Esophagus muscularis mucosa (tissue), 4 donors: Measurements from ENCODE around the gene TTC34. TPM values are rescaled to one million over a fixed set of nuclear protein-coding genes. Genes with fewer than 3 reads are reported as not detected.

ENCODE experiments used
- DNase-seq: peaks from one replicate; pipeline ENCODE4 v3.0.0-alpha.2; 2017; ENCODE audit errors: extremely low spot score
- H3K27ac ChIP-seq, 4 donors: fragments of 200-600 bp; sonication (generic); replicated peaks in 1 of 4; 1 replicate in 3 of 4; 2 replicates in 1 of 4; pipeline ENCODE4 v1.5.1; 2016 to 2019; ENCODE audit warnings: mild to moderate bottlenecking in 1 of 4
- H3K27me3 ChIP-seq, 4 donors: fragments of 200-600 bp; sonication (generic); one replicate each; pipeline versions ENCODE4 v1.5.1 to v1.6.0; 2016 to 2019
- H3K36me3 ChIP-seq, 4 donors: fragments of 200-600 bp; sonication (generic); one replicate each; pipeline ENCODE4 v1.5.1; 2016 to 2019
- H3K4me1 ChIP-seq, 4 donors: fragments of 200-600 bp; sonication (generic); one replicate each; pipeline ENCODE4 v1.5.1; 2016 to 2019
- H3K4me3 ChIP-seq, 4 donors: fragments of 200-600 bp; sonication (generic); 1 replicate in 2 of 4; 2 replicates in 2 of 4; pipeline ENCODE4 v1.5.1; 2016 to 2019; ENCODE audit warnings: mild to moderate bottlenecking in 4 of 4, moderate library complexity in 1 of 4
- H3K9me3 ChIP-seq, 4 donors: fragments of 200-600 bp; sonication (generic); 1 replicate in 3 of 4; 2 replicates in 1 of 4; pipeline ENCODE4 v1.5.1; 2016 to 2019
- EP300 ChIP-seq: sonication (generic); formaldehyde crosslinking; IDR thresholded peaks from one replicate; pipeline ENCODE4 v1.6.1; 2017; ENCODE audit warnings: antibody characterized with exemption
- POLR2A ChIP-seq: fragments of 450-650 bp; IDR thresholded peaks from one replicate; pipeline ENCODE4 v1.6.1; 2017; ENCODE audit warnings: antibody characterized with exemption, moderate library complexity, mild to moderate bottlenecking, low read depth
- POLR2AphosphoS5 ChIP-seq, 2 donors: sonication (generic); formaldehyde crosslinking; IDR thresholded peaks; one replicate each; pipeline ENCODE4 v1.6.1; 2017; ENCODE audit warnings: antibody characterized with exemption in 2 of 2
- WGBS: methylation state at CpG from one replicate; pipeline ENCODE4 v1.1.5; 2018; 5-methylcytosine and 5-hydroxymethylcytosine counted together
- intact Hi-C: fragments of 100-400 bp; cut with DNase I; formaldehyde crosslinking; loops from one replicate; pipeline ENCODE4 v1.15.1; 2023
- total RNA-seq, 4 donors: library from RNA; depleted of rRNA; stranded (reverse); fragments of >200 nt; gene quantifications; one replicate each; pipeline versions ENCODE4 v1.1.0 to v1.2.1, GENCODE V29; 2016
- TF ChIP-seq, protein P1 (sequence below), 3 experiments: fragments of 200-600 bp in 2 of 3; fragments of 450-650 bp in 1 of 3; sonication (generic) in 2 of 3; IDR thresholded peaks; one replicate each; pipeline ENCODE4 v1.5.1; 2017 to 2019; ENCODE audit warnings: antibody characterized with exemption in 3 of 3, mild to moderate bottlenecking in 2 of 3, moderate library complexity in 1 of 3

Gene TTC34
- total RNA-seq, 4 donors from 2014 or later: under 0.01 to 0.46 (median 0.10) TPM

DNA sequence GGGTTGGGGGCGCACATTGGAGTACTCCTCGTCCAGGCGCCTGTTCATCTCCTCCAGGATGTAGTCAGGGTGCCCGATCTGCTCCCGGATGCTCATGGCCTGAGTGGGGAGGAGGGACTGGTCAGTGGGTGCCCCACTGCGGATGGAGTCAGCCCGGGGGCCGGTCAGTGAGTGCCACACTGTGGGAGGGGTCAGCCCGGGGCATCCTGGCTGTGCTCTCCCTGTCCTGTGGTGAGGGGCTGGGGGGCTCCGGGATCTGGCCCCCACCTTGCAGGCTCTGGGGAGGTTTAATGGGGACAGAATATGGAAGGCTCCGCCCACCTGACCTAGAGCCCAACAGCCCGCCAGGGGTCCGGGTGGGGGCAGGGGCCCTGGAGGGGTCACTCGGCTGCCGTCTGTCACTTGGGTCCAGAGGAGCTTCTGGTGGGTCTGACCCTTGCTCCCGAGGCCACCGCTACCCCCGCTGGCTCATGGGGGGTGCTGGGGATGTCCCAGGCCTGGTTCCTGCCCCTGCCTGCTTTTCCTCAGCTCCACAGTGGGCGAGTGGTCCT, 206.2 kb downstream of the TTC34 start:
- Histone ChIP-seq H3K4me1 (peaks cover 8 to 16% (median 12%) of the 10 kb centered on the region in 4 donors), H3K36me3 (no peaks in the 10 kb centered on the region), H3K4me3 (no peak overlapping the region), H3K9me3 (peaks cover 0 to 14% (median 6%) of the 10 kb centered on the region in 4 donors), H3K27me3 (peaks cover 0 to 53% (median 3%) of the 10 kb centered on the region in 4 donors), H3K27ac (no peak overlapping the region)
- 65% methylated on average over 6 of the region's 19 CpGs for WGBS
- no peak for TF ChIP-seq EP300
- TF ChIP-seq POLR2AphosphoS5 (IDR thresholded peaks at IDR 0.05): no peak
- no peak for TF ChIP-seq POLR2A
- TF ChIP-seq, protein P1, sequence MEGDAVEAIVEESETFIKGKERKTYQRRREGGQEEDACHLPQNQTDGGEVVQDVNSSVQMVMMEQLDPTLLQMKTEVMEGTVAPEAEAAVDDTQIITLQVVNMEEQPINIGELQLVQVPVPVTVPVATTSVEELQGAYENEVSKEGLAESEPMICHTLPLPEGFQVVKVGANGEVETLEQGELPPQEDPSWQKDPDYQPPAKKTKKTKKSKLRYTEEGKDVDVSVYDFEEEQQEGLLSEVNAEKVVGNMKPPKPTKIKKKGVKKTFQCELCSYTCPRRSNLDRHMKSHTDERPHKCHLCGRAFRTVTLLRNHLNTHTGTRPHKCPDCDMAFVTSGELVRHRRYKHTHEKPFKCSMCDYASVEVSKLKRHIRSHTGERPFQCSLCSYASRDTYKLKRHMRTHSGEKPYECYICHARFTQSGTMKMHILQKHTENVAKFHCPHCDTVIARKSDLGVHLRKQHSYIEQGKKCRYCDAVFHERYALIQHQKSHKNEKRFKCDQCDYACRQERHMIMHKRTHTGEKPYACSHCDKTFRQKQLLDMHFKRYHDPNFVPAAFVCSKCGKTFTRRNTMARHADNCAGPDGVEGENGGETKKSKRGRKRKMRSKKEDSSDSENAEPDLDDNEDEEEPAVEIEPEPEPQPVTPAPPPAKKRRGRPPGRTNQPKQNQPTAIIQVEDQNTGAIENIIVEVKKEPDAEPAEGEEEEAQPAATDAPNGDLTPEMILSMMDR (IDR thresholded peaks at IDR 0.05): no peak
- no peak for DNase-seq
- intact Hi-C loops: no loop called here

DNA sequence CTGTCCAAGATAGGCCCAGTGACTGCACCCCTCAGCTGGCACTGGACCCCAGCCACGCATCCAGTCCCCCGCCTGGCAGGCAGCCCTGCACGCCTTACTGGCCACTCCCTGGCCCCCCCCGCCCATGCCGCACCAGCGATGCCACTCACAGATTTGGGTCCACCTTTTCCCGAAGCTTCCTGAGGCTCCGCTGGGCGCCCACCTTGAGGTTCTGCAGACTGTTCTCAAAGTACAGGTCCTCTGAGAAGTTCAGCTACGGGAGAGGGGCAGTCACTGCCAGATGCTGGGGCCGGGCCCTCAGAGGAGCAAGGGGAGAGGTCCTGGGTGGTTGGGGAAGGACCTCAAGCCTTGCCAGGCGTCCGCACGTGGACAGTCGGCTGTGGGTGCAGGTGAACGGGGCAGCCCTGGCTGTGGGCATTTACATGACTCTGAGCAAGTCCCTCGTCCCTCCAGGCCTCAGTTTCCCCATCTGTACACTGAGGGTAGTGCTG, 206.8 kb downstream of the TTC34 start:
- intact Hi-C loops: no loop called here
- peaks cover 8 to 16% (median 12%) of the 10 kb centered on the region in 4 donors for H3K4me1 ChIP-seq
- no peak for DNase-seq
- peaks cover 0 to 53% (median 3%) of the 10 kb centered on the region in 4 donors for H3K27me3 ChIP-seq
- no peak overlapping the region for H3K27ac ChIP-seq
- peaks cover 0 to 14% (median 6%) of the 10 kb centered on the region in 4 donors for H3K9me3 ChIP-seq
- no peak overlapping the region for H3K4me3 ChIP-seq
- 96% methylated on average over 4 of the region's 17 CpGs for WGBS
- TF ChIP-seq POLR2AphosphoS5 (IDR thresholded peaks at IDR 0.05): no peak
- TF ChIP-seq, protein P1 (IDR thresholded peaks at IDR 0.05): no peak
- no peak for TF ChIP-seq EP300
- H3K36me3 ChIP-seq: peaks cover 0 to 4% (median 1%) of the 10 kb centered on the region in 4 donors

DNA sequence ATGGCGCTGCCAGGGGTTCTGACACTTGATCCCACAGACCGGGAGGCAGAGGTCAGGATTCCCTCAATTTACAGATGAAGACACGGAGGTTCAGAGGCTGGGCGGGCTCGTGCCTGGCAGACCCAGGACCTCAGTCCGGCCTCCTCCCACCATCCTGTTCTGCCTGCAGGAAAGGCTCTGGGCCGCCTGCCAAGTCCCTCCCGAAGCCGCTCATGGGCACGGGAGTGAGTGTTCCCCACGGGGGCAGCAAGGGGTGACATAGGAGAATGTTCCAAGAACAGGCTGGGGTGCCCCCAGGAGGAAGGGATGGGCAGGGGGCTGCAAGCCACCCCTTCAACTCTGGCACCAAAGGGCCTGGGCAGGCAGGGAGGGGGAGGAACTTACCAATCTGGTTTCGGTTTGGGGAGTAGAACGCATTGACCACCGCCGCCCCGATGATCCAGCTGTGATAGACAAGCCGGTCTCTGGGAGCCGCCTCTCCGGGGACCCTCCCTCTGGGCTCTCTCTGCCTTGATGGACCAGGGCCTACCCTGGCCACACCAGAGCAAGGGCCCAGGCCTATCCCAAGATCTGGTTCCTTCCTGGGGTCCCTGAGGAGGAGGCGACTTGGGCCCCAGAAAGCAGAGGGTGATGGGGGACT, 207.4 kb downstream of the TTC34 start:
- Histone ChIP-seq H3K36me3 (peaks cover 0 to 10% (median 6%) of the 10 kb centered on the region in 4 donors), H3K4me3 (peak overlapping the region; percentile 27 to 49 (median 36)), H3K27ac (no peak overlapping the region), H3K4me1 (peaks cover 8 to 16% (median 12%) of the 10 kb centered on the region in 4 donors), H3K27me3 (peaks cover 0 to 53% (median 3%) of the 10 kb centered on the region in 4 donors), H3K9me3 (peaks cover 0 to 13% (median 6%) of the 10 kb centered on the region in 4 donors)
- TF ChIP-seq POLR2A (no peak), POLR2AphosphoS5 (IDR thresholded peaks at IDR 0.05) (no peak), EP300 (no peak)
- TF ChIP-seq, protein P1 (IDR thresholded peaks at IDR 0.05): no peak
- WGBS: 60% methylated on average over 7 of the region's 20 CpGs
- no peak for DNase-seq
- intact Hi-C loops: no loop called here

DNA sequence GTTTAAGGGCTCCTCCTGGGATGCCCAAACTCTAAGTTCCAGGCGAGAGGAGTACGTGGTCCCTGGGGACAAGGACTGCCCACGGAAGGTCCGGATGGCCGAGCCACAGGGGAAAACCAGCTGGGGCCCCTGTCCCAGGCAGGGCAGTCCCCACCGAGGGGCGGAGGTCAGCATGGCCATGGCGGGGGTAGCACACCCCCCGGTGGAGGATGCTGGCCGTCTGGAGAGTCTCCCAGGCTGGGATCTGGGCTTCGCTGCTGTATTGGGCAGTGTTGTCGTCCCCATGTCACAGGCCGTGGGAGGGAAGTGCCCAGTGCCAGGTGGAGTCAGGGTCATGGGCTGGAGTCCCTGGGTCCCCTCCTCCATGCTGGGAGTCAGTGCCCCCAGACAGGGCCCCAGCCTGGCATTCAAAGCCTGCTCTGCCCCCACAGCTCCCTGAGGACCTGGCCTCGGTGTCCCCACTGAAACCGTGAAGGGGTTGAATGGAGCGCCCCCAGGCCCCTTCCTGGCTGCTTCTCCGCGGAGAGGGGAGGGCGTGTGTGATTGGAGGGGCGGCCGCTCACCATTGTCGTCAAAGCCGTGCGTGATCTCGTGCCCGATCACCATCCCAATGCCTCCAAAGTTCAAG, 208.1 kb downstream of the TTC34 start:
- 68% methylated on average over 19 of the region's 26 CpGs for WGBS
- Histone ChIP-seq H3K27me3 (peaks cover 0 to 53% (median 3%) of the 10 kb centered on the region in 4 donors), H3K9me3 (peaks cover 0 to 5% (median 2%) of the 10 kb centered on the region in 4 donors), H3K4me1 (peaks cover 8 to 22% (median 14%) of the 10 kb centered on the region in 4 donors), H3K4me3 (peak overlapping the region in 2 of 4 donors; percentile 27 to 49), H3K36me3 (peaks cover 0 to 17% (median 10%) of the 10 kb centered on the region in 4 donors), H3K27ac (no peak overlapping the region)
- no peak for DNase-seq
- intact Hi-C loops: no loop called here
- TF ChIP-seq POLR2A (no peak), EP300 (no peak), POLR2AphosphoS5 (IDR thresholded peaks at IDR 0.05) (no peak)
- TF ChIP-seq, protein P1 (IDR thresholded peaks at IDR 0.05): no peak
